ENCODE data around the gene COL20A1.
"Not testable (repeated sequence)": the region's sequence is repeated elsewhere in the genome, so short reads cannot be mapped to it uniquely, and the experiment has no call there.

COL20A1 gene

DNA sequence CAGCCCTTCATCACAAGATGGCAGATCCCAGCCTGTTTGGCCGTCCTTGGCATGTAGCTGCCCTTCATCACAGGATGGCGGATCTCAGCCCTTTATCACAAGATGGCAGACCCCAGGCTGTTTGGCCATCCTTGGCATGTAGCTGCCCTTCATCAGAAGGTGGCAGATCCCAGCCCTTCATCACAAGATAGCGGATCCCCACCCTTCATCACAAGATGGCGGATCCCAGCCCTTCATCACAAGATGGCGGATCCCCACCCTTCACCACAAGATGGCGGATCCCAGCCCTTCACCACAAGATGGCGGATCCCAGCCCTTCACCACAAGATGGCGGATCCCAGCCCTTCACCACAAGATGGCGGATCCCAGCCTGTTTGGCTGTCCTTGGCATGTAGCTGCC is 42.1 kb downstream of the COL20A1 start:
- not testable (repeated sequence) for DNase-seq (ENCODE audit: low read depth)

DNA sequence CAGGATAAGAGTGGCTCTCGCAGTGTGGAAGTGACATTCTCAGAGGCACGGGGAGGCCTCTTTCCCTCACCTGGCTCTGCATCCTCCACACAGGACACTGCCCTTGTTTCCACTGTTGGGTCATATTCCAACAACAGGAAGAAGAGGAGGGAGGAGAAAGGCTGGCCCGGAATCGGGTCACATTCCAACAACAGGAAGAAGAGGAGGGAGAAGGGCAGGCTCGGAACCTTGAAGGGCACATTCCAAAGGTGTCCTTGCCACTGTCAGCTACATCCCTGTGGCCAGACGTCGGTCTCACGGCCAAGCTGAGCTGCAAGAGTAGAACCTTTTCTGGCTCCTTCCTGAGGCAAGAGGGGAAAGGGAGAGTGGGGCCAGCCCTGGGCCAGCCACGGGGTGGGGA is 42.7 kb downstream of the COL20A1 start:
- no peak for DNase-seq (ENCODE audit: low read depth)

DNA sequence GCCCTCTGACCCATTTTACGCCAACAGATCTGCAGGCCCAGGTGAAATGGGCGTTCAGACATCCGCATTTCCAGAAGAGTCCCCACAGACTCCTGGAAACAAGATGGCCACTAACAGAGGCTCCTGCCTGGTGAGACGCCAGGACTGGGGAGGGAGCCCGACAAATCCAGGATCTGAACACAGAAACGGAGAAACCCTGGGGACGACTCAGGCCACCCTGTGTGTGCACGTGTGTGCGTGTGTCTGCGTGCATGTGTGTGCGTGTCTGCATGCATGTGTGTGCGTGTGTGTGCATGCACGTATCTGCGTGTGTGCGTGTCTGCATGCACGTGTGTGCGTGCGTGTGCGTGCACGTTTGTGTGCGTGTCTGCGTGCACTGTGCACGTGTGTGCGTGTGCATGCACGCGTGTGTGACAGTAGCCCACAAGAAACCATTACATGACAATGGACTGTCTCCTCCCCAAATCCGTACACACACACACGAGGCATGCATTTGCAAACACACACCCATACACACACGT is 43.3 kb downstream of the COL20A1 start:
- no peak for DNase-seq (ENCODE audit: low read depth)

DNA sequence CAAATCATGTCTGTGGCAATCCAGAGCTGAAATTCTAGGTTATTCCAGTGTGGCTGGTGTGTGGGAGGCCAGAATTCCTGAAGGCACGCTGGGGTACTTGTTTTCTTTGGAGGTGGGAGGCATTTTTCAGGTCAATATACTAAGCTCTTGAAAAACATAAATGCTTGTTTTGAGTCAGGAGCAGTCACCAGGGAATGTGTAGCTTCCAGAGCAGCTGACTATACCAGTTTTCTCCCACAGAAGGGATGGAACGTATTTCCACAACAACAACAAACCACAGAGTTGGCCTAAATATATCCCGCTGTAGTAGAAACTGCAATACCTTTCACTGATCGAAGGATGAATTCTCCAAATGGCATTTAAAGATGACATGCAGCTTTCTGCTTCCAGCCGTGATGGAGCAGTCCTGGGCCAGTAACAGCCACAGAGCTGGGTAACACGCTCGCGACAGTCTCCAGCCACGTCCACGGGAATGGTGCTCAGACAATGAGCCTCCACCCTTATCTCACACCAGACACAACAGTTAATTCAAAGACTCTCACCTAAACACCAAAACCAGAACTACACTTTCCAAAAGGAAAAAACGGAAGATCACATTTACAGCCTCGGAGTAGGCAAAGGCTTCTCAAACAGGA is 44.9 kb downstream of the COL20A1 start:
- DNase-seq (ENCODE audit: low read depth), result no peak

DNA sequence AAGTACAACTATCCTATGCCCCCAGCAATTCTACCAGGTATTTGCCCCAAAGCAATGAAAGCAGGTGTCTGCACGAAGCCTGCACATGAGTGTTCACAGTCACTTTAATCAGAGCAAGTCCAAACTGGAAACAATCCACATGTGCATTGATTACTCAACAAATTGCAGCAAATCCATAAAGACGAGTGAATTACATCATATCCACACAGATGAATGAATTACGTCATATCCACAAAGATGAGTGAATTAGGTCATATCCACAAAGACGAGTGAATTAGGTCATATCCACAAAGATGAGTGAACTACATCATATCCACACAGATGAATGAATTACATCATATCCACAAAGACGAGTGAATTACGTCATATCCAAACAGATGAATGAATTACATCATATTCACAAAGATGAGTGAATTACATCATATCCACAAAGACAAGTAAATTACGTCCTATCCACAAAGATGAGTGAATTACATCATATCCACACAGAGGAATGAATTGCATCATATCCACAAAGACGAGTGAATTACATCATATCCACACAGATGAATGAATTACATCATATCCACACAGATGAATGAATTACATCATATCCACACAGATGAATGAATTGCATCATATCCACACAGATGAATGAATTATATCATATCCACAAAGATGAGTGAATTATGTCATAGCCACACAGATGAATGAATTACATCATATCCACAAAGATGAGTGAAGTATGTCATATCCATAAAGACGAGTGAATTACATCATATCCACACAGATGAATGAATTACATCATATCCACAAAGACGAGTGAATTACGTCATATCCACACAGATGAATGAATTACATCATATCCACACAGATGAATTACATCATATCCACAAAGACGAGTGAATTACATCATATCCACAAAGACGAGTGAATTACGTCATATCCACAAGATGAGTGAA is 46.4 kb downstream of the COL20A1 start:
- DNase-seq (ENCODE audit: low read depth), result not testable (repeated sequence)

DNA sequence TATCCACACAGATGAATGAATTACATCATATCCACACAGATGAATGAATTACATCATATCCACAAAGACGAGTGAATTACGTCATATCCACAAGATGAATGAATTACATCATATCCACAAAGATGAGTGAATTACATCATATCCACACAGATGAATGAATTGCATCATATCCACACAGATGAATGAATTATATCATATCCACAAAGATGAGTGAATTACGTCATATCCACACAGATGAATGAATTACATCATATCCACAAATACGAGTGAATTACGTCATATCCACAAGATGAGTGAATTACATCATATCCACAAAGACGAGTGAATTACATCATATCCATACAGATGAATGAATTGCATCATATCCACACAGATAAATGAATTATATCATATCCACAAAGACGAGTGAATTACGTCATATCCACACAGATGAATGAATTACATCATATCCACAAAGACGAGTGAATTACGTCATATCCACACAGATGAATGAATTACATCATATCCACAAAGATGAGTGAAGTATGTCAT is 47.2 kb downstream of the COL20A1 start:
- DNase-seq (ENCODE audit: low read depth), result not testable (repeated sequence)

DNA sequence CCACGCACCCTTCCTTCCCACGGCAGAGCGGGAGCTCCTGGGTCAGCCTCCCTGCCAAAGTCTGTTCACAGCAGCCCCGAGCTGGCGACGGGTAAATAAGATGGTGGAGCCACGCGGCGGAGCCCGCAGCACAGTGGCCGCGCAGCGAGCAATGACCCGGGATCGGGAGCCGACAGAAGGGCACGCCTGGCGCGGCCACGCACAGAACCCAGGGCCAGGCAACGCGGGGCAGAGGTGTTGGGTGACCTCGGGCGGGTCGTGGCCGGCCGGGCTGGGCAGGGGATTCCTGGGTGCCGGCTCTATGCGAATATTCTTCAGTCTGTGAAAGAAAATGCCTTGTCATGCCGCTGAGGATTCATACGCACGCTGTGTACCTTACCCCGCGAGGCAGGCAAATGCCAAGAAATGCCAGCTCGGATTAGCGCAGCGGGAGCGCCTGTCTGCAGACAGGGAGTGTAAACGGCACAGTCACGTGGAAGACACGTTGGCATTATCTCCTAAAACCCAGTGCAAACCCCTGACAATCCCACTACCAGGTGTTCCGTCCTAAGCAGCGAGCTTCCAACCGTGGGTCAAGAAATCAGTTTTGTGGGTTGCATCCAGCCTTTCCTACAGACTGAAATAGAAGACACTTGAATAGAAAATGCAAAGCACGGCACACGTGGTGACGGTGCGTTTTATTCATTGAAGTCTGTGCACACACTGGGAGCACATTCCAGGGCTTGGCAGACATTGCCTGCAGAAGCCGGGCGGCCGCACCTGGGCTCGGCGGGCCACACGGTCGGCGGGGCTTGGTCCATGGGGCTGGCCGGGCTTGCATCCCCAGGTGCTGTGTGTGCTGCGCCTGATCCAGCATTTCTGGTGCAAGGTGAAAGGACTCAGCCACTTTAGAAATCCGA is 49.8 kb downstream of the COL20A1 start:
- DNase-seq (ENCODE audit: low read depth), result no peak

DNA sequence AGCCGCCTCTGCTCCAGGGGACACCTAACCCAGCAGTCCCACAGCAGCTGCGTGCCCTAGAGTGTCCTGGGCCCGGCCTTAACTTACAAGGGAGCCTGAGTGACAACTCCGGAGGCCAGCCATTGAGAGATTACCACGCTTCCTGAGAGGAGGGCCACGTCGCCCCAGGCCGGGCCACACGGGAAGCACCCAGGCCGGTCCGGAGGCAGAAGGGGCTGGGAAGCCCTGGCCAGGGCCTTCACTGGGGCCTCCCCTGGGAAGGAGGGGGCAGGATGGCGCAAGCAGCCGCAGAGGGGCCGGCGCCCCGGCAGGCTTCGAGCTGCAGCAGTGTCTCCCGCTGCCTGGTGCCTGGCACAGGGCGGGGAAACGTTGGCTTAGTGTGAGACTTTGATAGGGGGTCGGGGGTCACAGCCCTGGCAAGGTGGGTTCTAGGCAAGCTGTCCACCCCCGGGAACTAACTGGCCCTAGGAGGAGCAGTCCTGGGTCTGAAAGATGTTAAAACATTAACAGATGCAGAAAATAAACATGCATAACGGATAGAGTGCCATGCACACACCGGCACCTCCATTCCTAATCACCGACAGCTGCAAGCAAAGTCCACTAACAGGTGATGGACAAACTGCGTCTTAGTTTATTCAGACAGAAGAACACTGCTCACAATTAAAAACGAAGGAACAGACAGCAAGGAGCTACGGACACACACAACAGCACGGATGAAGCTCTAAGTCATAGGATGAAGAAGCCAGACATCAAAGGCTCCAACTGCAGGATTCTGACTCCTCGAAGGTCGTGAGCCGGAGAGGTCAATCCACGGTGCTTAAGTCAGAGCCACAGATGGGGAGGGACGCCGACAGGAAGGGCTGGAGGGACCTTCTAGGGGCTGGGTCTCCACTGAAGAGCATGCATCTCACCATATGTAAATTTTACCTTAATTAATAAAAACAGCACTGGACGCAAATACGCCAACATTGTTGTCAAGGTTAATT is 50.8 kb downstream of the COL20A1 start:
- DNase-seq (ENCODE audit: low read depth), result no peak

DNA sequence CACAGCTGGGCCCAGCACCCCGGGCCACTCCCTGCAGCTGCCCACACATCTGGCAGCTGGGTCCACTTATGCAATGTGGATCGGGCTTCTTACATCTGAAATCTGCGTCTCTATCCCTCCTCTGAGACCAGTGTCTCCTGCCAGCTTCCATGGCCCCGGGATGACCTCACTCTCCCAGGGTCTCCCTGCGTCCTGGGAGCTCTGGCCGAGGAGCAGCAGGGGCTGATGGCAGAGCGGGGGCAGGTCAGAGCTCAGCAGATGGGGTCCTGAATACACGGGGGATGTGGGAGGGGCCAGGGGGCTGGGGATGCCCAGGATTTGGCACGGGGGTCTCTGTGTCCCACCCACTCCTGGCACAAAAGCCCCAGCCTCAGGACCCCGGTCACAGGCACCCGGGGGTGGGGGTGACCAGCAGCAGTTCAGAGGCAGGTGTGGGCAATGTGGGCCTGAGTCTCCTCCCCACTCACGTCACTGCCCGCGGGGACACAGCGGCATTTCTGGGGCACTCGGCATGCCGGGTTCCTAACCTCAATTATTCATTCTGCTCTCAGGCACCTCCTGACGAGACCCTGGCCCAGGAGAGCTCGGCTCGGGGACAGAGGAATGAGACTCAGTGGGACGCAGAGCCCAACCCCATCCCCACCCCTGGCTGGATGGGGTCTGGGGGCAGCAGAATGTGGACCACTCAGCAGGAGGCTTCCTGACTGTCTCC is 51.8 kb downstream of the COL20A1 start:
- no peak for DNase-seq (ENCODE audit: low read depth)

DNA sequence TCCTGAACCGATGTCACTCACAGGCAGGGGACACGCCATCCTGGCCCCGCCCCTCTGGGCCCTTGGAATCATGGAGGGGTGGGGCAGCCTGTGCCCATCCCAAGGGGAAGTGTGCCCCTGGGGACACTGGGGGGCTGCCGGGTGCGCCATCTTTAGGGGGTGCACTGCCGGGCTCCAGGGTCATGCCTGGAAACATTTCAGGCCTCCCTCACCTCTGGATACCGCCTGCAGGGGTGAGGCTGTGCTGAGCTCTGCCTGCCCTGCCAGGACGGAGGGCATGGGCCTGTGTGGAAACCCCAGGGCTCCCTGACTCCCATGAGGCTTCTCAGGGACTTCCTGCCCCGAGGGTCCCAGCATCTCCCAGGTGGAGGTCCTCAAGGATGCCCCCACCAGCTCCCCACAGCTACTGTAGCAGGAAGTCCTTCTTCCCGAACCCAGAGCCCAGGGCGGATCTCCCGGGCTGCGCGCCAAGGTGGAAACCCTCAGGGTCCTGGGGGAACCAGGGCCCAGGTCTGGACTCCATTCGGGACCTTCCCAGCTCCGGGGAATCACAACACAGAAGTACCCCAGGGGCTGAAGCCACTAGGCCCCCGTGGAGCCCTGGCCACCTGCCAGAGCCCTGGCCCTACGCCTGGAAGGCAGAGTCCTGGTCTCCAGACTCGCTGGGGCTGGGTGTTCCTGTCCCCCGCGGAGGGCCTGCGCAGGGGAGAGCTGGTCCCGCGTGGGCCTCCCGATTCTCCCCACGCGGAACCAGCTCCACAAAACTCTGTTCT is 52.5 kb downstream of the COL20A1 start:
- DNase-seq (ENCODE audit: low read depth), result no peak

DNA sequence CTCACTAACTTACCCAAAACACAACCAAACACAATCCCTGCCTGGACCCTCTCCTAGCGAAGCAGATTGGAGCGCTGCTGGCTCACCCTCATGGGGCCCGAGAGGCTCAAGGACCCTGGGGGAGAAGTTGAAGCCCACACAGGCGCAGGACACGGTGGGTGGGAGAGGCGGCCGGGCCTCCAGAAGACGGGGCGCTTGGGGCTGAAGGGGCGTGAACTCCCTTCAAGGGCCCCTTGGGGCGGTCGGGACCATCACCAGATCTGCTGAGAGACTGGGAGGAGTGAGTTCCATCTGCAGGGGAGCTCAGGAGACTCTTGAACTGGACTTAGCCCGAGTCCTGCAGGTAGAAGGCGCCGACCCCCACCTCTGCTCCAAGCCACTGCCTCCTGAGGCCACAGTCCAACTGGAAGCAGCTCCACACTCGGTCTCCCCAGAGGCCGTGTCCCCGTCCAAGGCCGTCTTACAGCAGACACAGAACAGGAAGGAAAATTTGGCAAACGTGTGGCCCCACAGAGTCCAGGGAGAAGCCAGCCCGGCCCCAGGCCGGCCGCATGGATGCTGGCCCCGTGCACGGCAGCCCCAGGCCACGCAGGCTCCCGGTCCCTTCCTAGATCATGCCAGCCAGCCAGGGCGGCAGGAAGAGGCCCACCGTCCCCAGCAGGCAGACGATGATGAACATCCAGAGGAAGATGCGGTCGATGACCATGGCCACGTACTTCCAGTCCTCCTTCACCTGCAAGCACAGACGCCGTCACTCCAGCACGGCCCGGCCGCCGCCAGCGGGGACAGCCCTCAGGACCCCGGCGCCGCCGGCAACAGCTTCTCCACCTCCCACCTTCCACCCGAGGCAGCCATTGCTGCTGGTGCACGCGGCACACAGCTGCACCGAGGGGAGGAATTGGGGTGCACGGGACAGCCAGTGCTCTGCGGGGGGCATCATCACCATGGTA is 53.4 kb downstream of the COL20A1 start:
- no peak for DNase-seq (ENCODE audit: low read depth)

DNA sequence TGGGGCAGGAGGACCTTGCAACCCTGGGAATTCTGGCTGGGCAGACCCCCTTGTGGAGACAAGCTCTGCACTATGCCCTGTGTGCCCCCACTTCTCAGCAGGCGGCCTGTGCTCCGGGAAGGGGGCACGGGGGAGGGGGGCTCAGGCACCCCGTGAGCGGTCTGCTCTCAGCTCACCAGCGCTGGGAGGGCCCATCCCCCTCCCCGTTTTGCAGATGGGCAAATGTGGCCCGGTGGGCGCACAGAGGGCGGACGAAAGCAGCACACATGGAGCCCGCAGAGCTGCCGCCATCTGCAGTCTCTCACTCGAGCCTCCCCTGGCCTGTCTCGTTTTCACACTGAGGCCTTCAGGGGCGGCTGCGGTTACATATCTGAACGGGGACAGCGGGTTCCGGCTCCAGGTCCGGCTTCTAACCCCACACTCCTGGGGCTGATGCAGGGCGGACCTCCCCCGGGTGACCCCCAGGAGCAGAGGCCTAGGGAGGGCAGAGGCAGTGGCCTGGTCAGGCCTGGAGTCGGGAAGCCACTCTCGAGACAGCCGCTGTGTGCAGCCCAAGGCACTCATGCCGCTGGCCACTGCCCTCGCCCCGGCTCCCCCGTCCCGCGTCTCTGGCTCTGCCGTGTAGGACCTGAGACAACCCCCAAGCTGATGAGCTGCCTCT is 54.2 kb downstream of the COL20A1 start:
- no peak for DNase-seq (ENCODE audit: low read depth)

DNA sequence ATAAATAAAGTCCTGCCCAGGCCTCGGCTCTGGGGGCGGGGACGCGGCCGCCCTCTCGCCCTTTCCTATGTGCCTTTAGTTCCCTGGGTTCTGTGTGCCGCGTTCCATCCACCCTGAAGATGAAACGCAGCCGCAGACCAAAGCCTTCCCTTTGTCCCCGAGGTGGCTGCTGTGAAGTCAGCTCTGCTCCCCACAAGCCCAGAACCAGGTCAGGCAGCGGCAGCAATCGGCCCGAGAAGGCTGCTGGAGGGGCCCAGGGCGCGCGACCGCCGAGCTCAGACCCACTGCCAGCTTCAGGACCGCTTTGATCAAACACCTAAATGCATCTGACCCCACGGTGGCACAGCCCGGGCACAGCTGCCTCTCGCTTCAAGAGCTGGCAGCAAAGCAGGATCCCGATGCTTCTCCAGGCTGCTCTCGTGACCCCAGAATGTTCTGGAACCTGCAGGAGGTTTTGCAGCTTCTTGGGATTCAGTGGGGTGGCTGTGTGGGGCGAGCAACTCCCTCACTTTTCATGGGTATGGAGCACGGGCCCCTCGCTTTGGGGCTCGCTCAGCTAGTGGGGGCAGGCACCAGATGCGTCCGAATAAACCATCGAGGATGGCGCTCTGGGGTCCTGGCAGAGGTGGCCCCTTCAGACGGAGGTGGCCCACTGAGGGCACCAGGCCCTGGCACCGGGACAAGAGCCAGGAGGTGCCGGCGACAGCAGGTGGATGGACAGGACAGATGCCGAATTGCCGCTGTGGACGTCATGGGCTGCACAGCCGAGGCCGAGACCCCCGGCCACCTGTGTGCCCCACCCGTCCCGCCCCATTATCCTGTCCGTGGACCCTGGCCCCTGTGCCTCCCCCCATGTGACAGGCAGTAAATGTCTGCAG is 55.2 kb downstream of the COL20A1 start:
- DNase-seq (ENCODE audit: low read depth), result no peak

DNA sequence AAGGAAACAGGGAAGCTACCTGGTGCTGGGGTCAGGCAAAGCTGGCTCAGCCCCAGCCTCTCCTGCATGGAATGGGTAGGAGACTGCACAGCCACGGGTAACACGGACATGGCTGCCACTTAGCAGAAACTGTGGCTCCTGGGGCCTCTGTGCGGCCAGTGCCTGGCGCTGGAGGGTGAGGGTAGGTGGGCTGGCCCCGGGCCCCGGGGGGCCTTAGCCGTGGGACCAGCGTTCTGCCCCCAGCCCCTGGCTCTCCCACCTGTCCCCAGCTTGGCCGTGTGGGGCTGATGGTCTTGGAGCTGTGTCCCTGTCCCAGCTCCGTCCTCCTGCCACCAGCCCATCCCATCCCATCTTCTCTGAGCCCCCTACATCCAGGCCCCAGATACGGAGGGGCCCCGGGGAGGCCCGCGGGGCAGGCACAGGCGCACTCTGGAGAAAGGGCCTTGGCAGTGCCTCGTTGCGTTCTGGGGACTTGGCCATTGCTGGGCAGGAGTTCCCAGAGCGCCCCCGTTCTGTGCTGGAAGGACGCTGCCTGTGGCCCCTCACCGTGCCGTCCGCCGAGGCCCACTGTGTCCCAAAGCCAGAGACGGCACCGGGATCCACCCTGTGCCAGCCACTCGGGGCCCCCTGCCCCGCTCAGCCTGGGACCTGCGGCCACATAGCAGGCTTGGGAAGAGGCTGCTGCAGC is 56.0 kb downstream of the COL20A1 start:
- no peak for DNase-seq (ENCODE audit: low read depth)

DNA sequence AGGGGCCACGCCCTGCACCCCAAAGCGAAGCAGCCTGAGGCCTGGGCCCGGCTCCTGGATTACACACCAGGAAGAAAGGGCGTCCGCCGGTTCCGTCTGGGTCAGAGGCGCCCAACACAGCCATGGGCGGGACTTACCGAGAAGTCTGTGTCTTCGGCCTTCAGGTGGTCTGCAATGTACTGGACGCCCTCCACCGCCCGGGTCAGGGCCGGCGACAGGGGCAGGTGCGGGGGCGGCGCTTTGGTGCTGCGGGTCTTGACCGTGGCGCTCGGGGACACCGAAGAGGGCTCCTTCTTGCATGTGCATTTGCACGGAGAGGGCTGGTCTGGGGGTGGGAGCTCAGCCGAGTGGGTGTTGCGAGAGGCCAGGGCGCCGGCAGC is 56.5 kb downstream of the COL20A1 start:
- no peak for DNase-seq (ENCODE audit: low read depth)

DNA sequence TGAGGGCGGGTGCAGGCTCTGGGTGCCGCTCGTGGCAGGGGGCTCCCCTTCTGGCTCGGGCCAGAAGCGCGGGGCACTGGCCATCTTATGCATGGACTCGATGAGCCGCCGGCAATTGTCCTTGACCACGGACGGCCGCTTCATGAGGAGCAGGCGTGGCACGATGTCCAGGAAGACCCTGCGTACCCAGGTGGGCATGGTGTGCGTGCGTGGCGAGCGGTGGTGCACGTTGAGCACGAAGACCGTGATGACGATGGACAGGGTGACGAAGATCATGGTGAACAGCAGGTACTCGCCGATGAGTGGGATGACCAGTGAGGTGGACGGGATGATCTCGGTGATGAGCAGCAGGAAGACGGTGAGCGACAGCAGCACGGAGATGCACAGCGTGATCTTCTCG is 57.2 kb downstream of the COL20A1 start:
- no peak for DNase-seq (ENCODE audit: low read depth)

Data from CMK (cell line).